Measurements from ENCODE around the gene PTPRN2.
"Not testable (repeated sequence)": the region's sequence is repeated elsewhere in the genome, so short reads cannot be mapped to it uniquely, and the experiment has no call there.

PTPRN2 gene

GRCh38 chr7:158315326-158315725 lies 272.3 kb downstream of the PTPRN2 start:
- no peak for DNase-seq

GRCh38 chr7:158314394-158314793 lies 273.2 kb downstream of the PTPRN2 start:
- DNase-seq: no peak

GRCh38 chr7:158313931-158314330 lies 273.7 kb downstream of the PTPRN2 start:
- DNase-seq: no peak

- no peak for DNase-seq
Measured at GRCh38 chr7:158312789-158313188, 274.8 kb downstream of the PTPRN2 start.

- no peak for DNase-seq
Measured at GRCh38 chr7:158311791-158312190, 275.8 kb downstream of the PTPRN2 start.

- no peak for DNase-seq
Measured at GRCh38 chr7:158310924-158311666, 276.5 kb downstream of the PTPRN2 start.

GRCh38 chr7:158309868-158310763 lies 277.5 kb downstream of the PTPRN2 start:
- no peak for DNase-seq

- DNase-seq: no peak
Measured at GRCh38 chr7:158308001-158308400, 279.6 kb downstream of the PTPRN2 start.

GRCh38 chr7:158304072-158304471 lies 283.6 kb downstream of the PTPRN2 start:
- not testable (repeated sequence) for DNase-seq

- DNase-seq: no peak
Measured at GRCh38 chr7:158303121-158303520, 284.5 kb downstream of the PTPRN2 start.

- DNase-seq: no peak
Measured at GRCh38 chr7:158302274-158303070, 285.2 kb downstream of the PTPRN2 start.

GRCh38 chr7:158301207-158301606 lies 286.4 kb downstream of the PTPRN2 start:
- no peak for DNase-seq

GRCh38 chr7:158300427-158300826 lies 287.2 kb downstream of the PTPRN2 start:
- no peak for DNase-seq

- DNase-seq: no peak
Measured at GRCh38 chr7:158299607-158300006, 288.0 kb downstream of the PTPRN2 start.

GRCh38 chr7:158296798-158297104 lies 290.9 kb downstream of the PTPRN2 start:
- no peak for DNase-seq

GRCh38 chr7:158295966-158296797 lies 291.4 kb downstream of the PTPRN2 start:
- DNase-seq: no peak

- DNase-seq: not testable (repeated sequence)
Measured at GRCh38 chr7:158294468-158295215, 293.0 kb downstream of the PTPRN2 start.

GRCh38 chr7:158292948-158293347 lies 294.7 kb downstream of the PTPRN2 start:
- no peak for DNase-seq

GRCh38 chr7:158291998-158292397 lies 295.6 kb downstream of the PTPRN2 start:
- no peak for DNase-seq

GRCh38 chr7:158289761-158290523 lies 297.7 kb downstream of the PTPRN2 start:
- DNase-seq: no peak

GRCh38 chr7:158289231-158289630 lies 298.4 kb downstream of the PTPRN2 start:
- DNase-seq: no peak

Data from activated CD4-positive, alpha-beta T cell treated with anti-CD3 and anti-CD28 coated beads, Interleukin-2, Interleukin-6, amounts not matched to agents 100 ng/mL and 50 ng/mL, durations not matched to agents 16 hours and 8 hours (primary cell).